GM21526 (cell line): ENCODE results near the gene SAPCD1.
"Not testable (repeated sequence)": the region's sequence is repeated elsewhere in the genome, so short reads cannot be mapped to it uniquely, and the experiment has no call there.

Experiments
- ATAC-seq: cut with Tn5 transposase; IDR thresholded peaks from one replicate; pipeline ENCODE4 v1.9.1; 2021; ENCODE audit warnings: moderate library complexity; ENCODE audit not compliant: unreplicated experiment, low FRiP score

SAPCD1 gene

DNA sequence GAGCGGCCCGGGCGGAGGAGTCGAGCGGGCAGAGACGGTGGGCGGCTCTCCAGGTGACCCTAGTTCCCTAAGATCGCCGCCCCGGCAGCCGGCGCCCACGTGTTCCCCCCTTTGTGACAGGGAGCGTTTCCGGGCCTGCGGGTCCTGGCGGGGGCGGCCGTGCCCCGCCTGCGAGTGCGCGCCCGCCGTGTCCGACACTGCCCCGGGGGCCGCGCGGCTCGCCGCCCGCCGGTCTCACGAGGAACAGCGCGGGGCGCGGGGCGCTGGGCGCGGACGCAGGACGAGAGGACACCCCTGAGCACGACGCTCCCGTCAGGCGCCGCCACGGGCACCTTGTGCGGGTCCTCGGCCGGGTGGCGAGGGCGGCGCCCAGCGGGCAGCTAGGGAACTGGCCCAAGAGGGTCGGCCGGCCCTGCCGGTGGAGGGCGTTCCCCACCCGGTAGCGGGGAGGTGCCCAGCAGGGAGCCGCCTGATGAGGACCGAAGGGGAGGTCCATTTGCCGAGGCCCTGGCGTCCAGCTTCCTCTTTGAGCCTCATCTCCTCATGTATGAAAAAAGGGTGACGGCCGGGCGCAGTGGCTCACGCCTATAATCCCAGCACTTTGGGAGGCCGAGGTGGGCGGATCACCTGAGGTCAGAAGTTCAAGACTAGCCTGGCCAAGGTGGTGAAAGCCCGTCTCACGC lies 33.3 kb downstream of the SAPCD1 start, which contains the start of gene VARS1:
TSS of gene VARS1 (minus strand) at position 137 of the 683 bp plus-strand sequence. CDS start 535 bp downstream, outside the sequence.
- ATAC-seq = peak; percentile 60

DNA sequence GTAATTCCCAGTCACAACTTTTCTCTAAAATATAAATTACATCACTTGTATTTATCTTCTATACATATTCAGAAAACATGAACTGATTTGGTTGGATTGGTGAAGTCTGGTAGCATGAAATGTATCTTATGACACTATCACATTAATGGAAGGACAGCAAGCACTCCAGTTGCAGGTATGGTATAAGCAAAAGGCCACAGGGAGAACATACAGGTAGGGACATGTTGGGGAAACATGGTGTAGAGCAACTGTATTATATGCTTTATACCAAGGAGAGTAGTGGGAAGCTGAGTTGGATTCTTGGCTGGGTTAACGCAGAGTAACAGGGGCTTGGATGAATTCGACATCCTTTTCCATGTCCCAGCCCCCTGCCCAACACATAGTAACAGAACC lies 34.5 kb downstream of the SAPCD1 start:
- no peak for ATAC-seq

DNA sequence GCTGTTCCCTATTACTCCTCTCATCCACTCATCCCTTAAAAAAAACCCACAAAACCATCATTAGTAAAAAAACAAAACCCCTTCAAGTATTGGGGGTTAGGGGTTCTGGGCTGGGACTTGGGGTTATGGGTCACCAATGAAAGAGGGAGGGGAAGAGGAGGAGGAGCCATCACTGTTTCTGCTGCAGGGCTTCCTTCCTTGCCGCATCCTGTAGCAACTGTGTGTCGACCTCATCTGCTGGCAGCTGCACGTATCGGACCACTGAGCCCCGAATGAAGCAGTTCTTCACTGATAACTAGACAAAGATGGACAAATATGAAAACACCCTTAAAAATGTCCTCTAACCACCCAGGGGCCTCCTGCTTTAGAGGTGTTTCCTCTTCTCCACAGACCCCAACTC lies 35.1 kb downstream of the SAPCD1 start:
- ATAC-seq = no peak

DNA sequence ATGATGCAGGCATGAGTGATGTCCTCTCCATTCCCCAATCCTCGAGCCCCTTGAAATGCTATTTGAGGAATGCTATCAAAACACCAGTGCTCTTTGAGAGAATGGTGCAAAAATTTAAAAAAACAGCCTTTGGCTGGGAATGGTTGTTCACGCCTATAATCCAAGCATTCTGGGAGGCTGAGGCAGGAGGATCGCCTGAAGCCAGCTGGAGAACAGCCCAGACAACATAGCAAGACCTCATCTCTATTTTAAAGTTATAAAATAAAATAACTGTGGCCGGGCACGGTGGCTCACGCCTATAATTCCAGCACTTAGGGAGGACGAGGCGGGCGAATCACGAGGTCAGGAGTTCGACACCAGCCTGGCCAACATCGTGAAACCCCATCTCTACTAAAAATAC lies 37.3 kb downstream of the SAPCD1 start:
- ATAC-seq = no peak

DNA sequence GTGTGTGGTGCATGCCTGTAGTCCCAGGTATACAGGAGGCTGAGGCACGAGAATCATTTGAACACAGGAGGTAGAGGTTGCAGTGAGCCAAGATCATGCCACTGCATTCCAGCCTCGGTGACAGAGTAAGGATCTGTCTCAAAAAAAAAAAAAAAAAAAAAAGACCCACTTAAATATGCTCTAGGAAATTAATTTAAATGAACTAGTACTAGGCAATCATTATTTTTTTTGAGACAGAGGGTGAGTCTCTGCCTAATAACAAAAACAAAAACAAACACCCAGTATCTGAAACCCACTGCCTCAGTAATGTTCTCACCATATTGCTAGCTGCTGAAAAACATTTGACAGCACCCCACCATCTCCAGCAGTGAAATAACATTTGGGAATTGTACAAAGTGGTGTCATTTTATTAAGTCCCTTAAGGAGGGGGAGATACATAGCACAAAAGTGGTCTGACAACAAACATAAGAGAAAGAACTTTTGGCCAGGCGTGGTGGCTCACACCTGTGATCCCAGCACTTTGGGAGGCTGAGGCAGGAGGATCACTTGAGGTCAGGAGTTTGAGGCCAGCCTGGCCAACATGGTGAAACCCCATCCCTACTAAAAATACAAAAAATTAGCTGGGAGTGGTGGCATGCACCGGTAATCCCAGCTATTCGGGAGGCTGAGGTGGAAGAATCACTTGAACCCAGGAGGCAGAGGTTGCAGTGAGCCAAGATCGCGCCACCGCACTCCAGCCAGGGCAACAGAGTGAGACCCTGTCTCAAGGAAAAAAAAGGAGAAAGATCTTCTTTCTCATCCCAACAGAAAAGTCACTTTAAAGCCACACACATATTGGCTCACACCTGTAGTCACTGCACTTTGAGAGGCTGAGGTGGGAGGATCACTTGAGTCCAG lies 38.8 kb downstream of the SAPCD1 start:
- not testable (repeated sequence) for ATAC-seq

DNA sequence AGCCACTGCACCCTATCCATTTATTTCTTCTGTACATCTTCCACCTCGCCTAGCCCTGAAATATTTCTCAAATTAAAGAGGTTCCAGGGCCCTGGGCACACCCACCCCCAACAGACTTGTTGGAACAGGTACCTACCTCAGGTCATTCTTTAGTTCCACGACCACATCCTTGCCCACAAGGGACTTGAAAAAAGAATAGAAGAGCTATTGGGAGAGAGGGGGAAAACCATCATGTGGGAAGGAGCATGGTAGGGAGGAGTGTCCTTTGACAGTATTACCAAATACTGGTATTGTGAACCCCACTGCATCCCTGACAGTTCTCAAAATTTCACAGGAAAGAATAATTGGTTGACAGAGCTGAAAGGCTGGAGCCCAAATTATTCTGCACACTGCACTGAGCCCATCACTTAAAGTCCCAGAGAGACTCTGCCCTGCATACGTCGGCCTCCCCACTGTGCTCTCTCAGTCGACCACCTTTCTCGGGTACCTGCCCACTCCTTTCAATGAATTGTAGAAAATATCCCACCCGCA lies 43.5 kb downstream of the SAPCD1 start:
- ATAC-seq = peak; percentile 23

DNA sequence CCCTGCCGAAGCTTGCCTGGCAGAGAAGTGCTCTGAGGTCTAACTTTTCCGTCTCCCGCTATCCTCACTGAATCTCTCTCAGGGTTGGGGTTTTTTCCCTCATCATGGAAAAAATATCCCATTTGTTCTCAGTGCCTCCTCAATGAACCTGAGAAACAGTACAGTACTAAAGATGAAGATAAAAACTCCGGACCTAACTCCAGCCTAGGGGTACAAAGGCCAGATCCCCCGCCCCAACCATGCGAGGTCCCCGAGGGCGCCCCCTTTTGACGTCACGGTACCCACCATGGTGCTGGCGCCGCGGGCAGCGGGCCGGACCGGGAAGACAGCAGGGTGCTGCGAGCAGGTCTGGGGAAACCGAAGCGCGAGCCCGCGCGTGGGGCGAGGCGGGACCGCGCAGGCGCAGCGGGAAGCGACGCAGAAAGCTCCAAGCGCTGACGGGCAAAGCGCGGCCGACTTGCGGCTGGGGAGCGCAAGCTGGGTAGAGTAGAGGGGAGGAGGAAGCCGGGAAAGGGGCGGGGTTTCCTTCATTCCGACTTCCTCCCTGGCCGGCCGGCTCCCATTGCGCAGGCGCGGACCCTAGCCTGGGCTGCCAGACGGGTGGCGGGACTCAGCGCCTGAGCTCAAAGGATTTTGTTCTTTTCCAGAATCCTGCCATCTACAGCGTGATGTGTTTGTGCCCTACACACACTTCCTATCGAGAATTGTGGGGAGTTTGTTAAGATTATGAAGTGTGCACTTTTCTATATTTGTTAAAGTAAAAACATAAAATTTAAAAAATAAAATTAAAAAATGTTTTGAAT lies 44.2 kb downstream of the SAPCD1 start, which contains the start of gene LSM2:
TSS of gene LSM2 (minus strand) at position 497 of the 803 bp plus-strand sequence. CDS start at position 288, 209 bp downstream.
- peak; percentile 75 for ATAC-seq

DNA sequence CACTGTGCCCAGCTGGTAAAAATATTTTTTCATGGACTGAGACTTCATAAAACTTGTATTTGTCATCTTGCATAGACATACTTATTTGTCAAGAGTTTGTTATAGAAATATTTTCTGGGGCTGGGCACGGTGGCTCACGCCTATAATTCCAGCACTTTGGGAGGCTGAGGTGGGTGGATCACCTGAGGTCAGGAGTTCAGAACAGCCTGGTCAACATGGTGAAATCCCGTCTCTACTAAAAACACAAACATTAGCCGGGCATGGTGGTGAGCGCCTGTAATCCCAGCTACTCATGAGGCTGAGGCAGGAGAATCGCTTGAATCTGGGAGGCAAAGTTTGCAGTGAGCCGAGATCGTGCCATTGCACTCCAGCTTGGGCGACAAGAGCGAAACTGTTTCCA lies 46.1 kb downstream of the SAPCD1 start:
- not testable (repeated sequence) for ATAC-seq

DNA sequence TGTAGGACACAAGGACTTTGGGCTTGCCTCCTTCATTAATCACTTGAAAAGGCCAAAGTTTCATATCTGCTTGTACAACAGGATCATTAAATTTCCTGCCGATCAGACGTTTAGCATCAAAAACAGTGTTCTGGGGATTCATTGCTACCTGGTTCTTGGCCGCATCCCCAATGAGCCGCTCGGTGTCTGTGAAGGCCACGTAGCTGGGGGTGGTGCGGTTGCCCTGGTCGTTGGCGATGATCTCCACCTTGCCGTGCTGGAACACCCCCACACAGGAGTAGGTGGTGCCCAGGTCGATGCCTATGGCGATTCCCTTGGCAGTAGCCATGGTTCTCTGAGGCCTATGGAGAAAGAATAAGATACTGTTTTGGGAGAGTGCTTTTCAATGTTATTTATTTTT lies 49.2 kb downstream of the SAPCD1 start:
- no peak for ATAC-seq

DNA sequence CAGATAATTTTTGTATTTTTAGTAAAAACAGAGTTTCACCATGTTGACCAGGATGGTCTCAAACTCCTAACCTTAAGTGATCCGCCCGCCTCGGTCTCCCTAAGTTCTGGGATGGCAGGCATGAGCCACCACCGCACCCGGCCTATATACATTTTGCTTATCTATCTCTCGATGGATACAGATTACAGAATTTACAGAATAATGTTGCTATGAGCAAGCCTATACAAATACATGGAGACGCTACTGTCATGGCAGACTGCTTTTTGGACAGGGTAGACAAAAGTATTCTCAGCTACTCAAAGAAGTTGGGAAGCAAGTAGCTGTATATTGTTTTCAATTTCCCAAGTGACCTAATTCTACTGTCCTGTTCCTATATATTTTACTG lies 51.0 kb downstream of the SAPCD1 start:
- no peak for ATAC-seq
